Activated CD8-positive, alpha-beta T cell treated with anti-CD3 and anti-CD28 coated beads, Interleukin-2, amount 10 ng/mL, durations not matched to agents 7 days and 5 days (primary cell): Measurements from ENCODE around the gene TLE6. TPM values are rescaled to one million over a fixed set of nuclear protein-coding genes. Genes with fewer than 3 reads are reported as not detected.
"Not testable (repeated sequence)": the region's sequence is repeated elsewhere in the genome, so short reads cannot be mapped to it uniquely, and the experiment has no call there.

Experiments used
- ATAC-seq: fragments of 150-1000 bp; cut with Tn5 transposase; one replicate; pipeline ENCODE4 v1.10.0; 2021; ENCODE audit warnings: moderate library complexity
- CTCF ChIA-PET: fragments of 350-600 bp; sonication (Branson Sonifier 250); formaldehyde crosslinking; loops from one replicate; lab custom pipeline; 2021; ENCODE audit warnings: antibody characterized with exemption; lab: Charles Lee
- POLR2A ChIA-PET: fragments of 350-600 bp; sonication (Branson Sonifier 250); formaldehyde crosslinking; loops from one replicate; lab custom pipeline; 2021; ENCODE audit warnings: antibody characterized with exemption; lab: Charles Lee
- DNase-seq: peaks from one replicate; pipeline ENCODE4 v3.0.0-alpha.2; 2020
- H3K27ac Mint-ChIP-seq: one replicate; pipeline ENCODE4 v1.8.0; 2021; ENCODE audit warnings: mild to moderate bottlenecking, mixed read lengths
- H3K27me3 Mint-ChIP-seq: one replicate; pipeline ENCODE4 v1.8.0; 2021; ENCODE audit warnings: low read depth, mixed read lengths
- H3K36me3 Mint-ChIP-seq: one replicate; pipeline ENCODE4 v1.8.0; 2021; ENCODE audit warnings: low read depth, mixed read lengths
- H3K4me1 Mint-ChIP-seq: one replicate; pipeline ENCODE4 v1.8.0; 2021; ENCODE audit warnings: low read depth, mixed read lengths
- H3K4me3 Mint-ChIP-seq: one replicate; pipeline ENCODE4 v1.8.0; 2021; ENCODE audit warnings: mild to moderate bottlenecking, mixed read lengths
- H3K9me3 Mint-ChIP-seq: one replicate; pipeline ENCODE4 v1.8.0; 2022; ENCODE audit warnings: mixed read lengths; ENCODE audit not compliant: insufficient read depth
- total RNA-seq, 2 experiments: library from RNA; stranded (reverse); gene quantifications; one replicate each; pipeline ENCODE4 v1.2.3, GENCODE V29; 2021

TLE6 gene
- total RNA-seq, 2 experiments from 2014 or later, result 2.0 to 2.7 TPM

DNA sequence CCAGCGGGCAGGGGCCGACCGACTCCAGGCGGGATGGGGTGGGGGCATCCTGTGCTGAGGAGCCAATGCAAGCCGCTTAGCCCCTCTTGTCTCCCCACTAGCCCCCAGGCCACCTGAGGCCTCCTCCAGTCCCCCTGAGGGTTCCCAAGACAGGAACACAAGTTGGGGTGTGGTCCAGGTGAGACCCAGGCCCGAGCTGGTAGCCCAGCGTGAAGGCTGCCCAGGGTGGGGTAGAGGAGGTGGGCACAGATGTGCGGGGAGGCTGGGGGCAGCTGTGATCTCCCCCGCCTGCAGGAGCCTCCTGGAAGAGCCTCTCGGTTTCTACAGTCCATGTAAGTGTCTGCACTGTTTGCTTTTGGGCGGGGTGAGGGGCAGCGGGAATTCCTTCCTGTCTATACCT, 10.4 kb downstream of the TLE6 start:
- Mint-ChIP-seq H3K36me3 (no peaks in the 10 kb centered on the region), H3K27ac (no peak overlapping the region), H3K4me1 (peaks cover 3% of the 10 kb centered on the region), H3K9me3 (no peaks in the 10 kb centered on the region), H3K27me3 (peaks cover 14% of the 10 kb centered on the region), H3K4me3 (no peak overlapping the region)
- DNase-seq (no peak), ATAC-seq (no peak)
- POLR2A ChIA-PET, result no interaction called here
- CTCF ChIA-PET, result no interaction called here

DNA sequence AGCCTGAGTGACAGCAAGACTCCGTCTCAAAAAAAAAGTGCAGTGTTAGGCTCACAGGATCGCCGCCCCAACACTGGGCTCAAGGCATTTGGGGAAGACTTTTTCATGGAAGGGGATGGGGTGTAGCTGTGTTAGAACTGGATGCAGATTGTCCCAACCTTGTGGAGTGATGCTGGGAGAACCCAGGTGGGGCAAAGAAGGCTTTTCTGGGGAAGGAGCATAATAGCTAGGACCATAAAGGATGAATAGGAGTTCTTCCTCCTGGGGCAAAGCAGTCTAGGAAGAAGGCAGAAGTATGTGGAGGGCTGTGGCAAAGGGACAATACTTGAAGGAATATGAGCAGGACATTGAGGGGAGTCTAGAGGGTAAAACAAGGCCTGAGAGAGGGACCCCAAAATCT, 11.2 kb downstream of the TLE6 start:
- POLR2A ChIA-PET, result no interaction called here
- Mint-ChIP-seq H3K4me3 (no peak overlapping the region), H3K27me3 (peaks cover 7% of the 10 kb centered on the region), H3K9me3 (no peaks in the 10 kb centered on the region), H3K36me3 (no peaks in the 10 kb centered on the region), H3K27ac (no peak overlapping the region), H3K4me1 (no peaks in the 10 kb centered on the region)
- no peak for DNase-seq
- ATAC-seq, result no peak
- CTCF ChIA-PET, result no interaction called here

DNA sequence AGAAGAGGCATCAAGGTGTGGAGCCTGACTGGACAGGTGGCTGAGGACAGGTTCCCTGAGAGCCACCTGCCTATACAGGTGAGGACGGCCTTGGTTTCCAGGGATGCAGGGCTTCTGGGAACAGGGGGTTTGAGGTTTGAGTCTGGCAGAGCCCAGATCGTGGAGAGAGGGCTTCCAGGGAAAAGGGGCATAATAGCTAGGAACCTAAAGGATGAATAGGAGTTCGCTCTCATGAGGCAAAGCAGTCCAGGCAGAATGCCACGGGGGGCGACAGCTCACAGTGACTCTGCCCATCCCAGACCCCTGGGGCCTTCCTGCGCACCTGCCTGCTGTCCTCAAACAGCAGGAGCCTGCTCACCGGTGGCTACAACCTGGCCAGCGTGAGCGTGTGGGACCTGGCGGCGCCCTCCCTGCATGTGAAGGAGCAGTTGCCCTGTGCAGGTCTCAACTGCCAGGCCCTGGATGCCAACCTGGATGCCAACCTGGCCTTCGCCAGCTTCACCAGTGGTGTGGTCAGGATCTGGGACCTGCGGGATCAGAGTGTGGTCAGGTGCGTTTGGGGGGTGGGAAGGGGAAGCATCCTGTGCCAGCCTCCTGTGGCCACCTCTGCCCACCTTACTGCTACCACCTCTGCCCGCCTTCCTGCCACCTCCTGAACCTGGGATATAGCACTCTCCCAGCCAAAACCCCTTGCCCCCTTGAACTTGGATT, 12.0 kb downstream of the TLE6 start:
- ATAC-seq (no peak), DNase-seq (no peak)
- Mint-ChIP-seq H3K27ac (no peak overlapping the region), H3K36me3 (no peaks in the 10 kb centered on the region), H3K4me3 (no peak overlapping the region), H3K9me3 (no peaks in the 10 kb centered on the region), H3K27me3 (peaks cover 4% of the 10 kb centered on the region), H3K4me1 (no peaks in the 10 kb centered on the region)
- CTCF ChIA-PET, result no interaction called here
- POLR2A ChIA-PET, result no interaction called here

DNA sequence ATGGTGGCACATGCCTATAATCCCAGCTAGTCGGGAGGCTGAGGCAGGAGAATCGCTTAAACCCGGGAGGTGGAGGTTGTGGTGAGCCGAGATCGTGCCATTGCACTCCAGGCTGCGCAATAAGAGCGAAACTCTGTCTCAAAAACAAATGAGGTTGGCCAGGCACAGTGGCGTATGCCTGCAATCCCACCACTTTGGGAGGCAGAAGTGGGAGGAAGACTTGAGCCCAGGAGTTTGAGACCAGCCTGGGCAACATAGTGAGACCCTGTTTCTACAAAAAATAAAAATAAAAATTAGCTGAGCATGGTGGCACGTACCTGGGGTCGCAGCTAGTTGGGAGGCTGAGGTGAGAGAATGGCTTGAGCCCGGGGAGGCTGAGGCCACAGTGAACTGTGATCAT, 15.0 kb downstream of the TLE6 start:
- POLR2A ChIA-PET, result interaction anchor here (0.7 kb wide), 1 partner anchor 24 kb away, joined by 3 read pairs; no protein-coding TSS in a partner anchor
- CTCF ChIA-PET, H3K9me3 Mint-ChIP-seq: not testable (repeated sequence)

DNA sequence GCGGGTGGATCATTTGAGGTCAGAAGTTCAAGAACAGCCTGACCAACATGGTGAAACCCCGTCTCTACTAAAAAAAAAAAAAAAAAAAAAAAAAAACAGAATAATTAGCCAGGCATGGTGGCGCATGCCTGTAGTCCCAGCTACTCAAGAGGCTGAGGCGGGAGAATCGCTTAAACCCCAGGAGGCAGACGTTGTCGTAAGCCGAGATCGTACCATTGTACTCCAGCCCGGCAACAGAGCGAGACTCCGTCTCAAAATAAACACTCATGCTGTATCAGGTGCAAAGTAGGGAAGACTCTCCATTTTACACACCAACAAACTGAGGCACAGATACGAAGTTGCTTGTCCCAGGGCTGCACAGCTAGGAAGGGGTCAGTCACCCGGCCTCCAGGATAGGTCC, 15.6 kb downstream of the TLE6 start:
- H3K27me3 Mint-ChIP-seq, result peaks cover 2% of the 10 kb centered on the region
- H3K27ac Mint-ChIP-seq, result no peak overlapping the region
- H3K36me3 Mint-ChIP-seq, result no peaks in the 10 kb centered on the region
- no peak for DNase-seq
- no peaks in the 10 kb centered on the region for H3K4me1 Mint-ChIP-seq
- CTCF ChIA-PET, result no interaction called here
- no peak overlapping the region for H3K4me3 Mint-ChIP-seq
- H3K9me3 Mint-ChIP-seq, result no peaks in the 10 kb centered on the region
- POLR2A ChIA-PET, result no interaction called here
- ATAC-seq, result no peak

More for the DNA sequence above, 15.0 kb downstream of the TLE6 start:
- not testable (repeated sequence) for H3K36me3 Mint-ChIP-seq, H3K27me3 Mint-ChIP-seq, ATAC-seq, H3K27ac Mint-ChIP-seq, H3K4me1 Mint-ChIP-seq, DNase-seq, H3K4me3 Mint-ChIP-seq

DNA sequence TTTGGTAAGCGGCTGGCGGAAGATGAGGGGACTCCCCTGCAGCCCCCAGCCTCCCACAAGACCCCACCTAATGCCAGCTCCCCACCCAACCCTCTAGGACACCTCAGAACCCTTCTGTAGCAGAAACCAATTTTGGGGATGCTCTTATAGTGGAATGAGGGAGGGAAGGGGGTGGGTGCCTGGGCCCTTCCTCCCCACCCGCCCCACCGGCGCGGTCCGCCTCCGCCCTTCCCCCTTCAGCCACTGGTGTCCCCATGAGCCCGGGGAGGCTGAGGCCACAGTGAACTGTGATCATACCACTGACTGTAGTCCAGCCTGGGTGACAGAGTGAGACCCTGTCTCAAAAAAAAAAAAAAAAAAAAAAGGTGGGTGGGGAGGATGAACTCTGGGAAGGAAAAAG, 16.2 kb downstream of the TLE6 start:
- H3K27ac Mint-ChIP-seq, result no peak overlapping the region
- H3K36me3 Mint-ChIP-seq, result no peaks in the 10 kb centered on the region
- no peaks in the 10 kb centered on the region for H3K9me3 Mint-ChIP-seq
- ATAC-seq (no peak), DNase-seq (no peak)
- H3K27me3 Mint-ChIP-seq, result peaks cover 2% of the 10 kb centered on the region
- no peaks in the 10 kb centered on the region for H3K4me1 Mint-ChIP-seq
- CTCF ChIA-PET, result no interaction called here
- H3K4me3 Mint-ChIP-seq, result no peak overlapping the region
- POLR2A ChIA-PET, result no interaction called here

DNA sequence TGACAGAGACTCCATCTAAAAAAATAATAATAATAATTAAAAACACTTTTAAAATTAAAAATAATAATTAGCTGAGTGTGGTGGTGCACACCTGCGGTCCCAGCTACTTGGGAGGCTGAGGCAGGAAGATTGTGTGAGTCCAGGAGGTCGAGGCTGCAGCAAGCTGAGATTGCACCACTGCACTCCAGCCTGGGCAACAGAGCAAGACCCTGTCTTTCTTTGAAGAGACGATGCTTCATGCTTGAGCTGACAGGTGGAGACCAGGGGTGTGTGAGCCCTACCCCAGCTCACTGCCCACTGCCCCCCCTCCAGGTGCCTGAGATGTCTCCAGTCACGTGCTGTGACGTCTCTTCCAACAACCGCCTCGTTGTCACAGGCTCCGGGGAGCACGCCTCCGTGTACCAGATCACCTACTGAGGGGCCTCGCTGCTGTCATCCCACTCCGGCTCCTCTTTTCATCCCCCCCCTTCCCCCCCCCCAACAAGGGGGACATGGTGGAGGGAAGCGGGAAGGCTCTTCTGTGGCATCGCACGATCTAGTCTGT, 17.3 kb downstream of the TLE6 start:
- ChIA-PET CTCF (no interaction called here), POLR2A (no interaction called here)
- H3K27me3 Mint-ChIP-seq, result peaks cover 2% of the 10 kb centered on the region
- no peak overlapping the region for H3K27ac Mint-ChIP-seq
- ATAC-seq, result no peak
- no peaks in the 10 kb centered on the region for H3K4me1 Mint-ChIP-seq
- no peaks in the 10 kb centered on the region for H3K9me3 Mint-ChIP-seq
- H3K36me3 Mint-ChIP-seq, result no peaks in the 10 kb centered on the region
- H3K4me3 Mint-ChIP-seq, result no peak overlapping the region
- no peak for DNase-seq

DNA sequence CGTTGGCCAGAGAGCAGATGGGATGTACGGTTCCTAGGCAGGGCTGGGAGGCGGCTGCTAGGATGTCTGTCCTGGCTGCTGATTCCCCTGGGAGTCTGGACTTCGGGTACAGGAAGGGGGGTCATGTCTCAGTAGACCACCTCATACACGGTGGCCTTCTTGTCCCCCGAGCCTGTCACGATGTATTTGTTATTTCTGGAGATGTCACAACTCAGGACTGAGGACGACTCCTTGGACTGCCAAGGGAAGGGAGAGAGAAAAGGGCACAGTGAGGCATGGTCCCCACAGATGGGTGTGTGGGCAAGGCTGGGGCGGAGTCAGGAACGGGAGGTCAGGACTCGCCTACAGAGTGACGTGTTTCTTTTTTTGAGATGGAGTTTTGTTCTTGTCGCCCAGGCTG, 20.4 kb downstream of the TLE6 start:
- no peak overlapping the region for H3K27ac Mint-ChIP-seq
- DNase-seq (no peak), ATAC-seq (no peak)
- peaks cover 2% of the 10 kb centered on the region for H3K27me3 Mint-ChIP-seq
- H3K4me1 Mint-ChIP-seq, result no peaks in the 10 kb centered on the region
- no peaks in the 10 kb centered on the region for H3K36me3 Mint-ChIP-seq
- no peaks in the 10 kb centered on the region for H3K9me3 Mint-ChIP-seq
- POLR2A ChIA-PET, result no interaction called here
- CTCF ChIA-PET, result no interaction called here
- H3K4me3 Mint-ChIP-seq, result no peak overlapping the region

DNA sequence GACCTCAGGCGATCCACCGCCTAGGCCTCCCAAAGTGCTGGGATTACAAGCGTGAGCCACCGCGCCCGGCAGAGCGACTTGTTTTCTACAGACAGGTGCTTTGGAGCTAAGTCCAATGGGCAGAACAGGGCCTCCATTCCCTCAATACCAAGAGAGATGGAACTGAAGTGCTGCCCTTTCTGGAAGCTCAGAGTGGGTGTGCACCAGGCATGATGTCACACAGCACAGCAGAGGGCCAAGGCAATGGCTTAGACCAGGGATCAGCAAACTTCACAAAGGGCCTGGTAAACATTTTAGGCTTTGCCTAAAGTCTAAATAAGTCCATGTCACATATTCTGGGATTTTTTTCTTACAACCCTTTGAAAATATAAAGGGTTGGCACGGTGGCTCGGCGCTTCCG, 21.3 kb downstream of the TLE6 start:
- CTCF ChIA-PET, result no interaction called here
- Mint-ChIP-seq H3K9me3 (no peaks in the 10 kb centered on the region), H3K27ac (no peak overlapping the region), H3K27me3 (peaks cover 2% of the 10 kb centered on the region), H3K36me3 (no peaks in the 10 kb centered on the region), H3K4me3 (no peak overlapping the region), H3K4me1 (no peaks in the 10 kb centered on the region)
- POLR2A ChIA-PET, result no interaction called here
- DNase-seq, result no peak
- ATAC-seq, result no peak

DNA sequence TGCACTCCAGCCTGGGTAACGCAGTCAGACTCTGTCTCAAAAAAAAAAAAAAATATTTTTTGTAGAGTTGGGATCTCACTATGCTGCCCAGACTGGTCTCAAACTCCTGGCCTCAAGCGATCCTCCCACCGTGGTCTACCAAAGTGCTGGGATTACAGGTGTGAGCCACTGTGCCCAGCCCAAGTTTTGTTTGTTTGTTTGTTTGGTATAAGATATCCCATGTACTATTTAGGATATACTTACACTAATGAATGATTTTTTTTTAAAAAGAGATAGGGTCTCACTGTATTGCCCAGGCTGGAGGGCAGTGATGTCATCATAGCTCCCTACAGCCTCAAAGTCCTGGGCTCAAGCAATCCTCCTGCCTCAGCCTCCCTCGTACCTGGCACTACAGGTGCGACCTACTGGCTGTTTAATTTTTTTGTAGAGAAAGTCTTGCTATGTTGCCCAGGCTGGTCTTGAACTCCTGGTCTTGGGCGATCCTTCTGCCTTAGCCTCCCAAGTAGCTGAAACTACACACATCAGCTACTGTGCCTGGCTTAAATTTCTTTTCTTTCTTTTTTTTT, 24.0 kb downstream of the TLE6 start:
- Mint-ChIP-seq H3K4me1 (no peaks in the 10 kb centered on the region), H3K36me3 (no peaks in the 10 kb centered on the region), H3K9me3 (no peaks in the 10 kb centered on the region), H3K4me3 (no peak overlapping the region), H3K27me3 (no peaks in the 10 kb centered on the region), H3K27ac (no peak overlapping the region)
- ATAC-seq (no peak), DNase-seq (no peak)
- ChIA-PET CTCF (no interaction called here), POLR2A (no interaction called here)

DNA sequence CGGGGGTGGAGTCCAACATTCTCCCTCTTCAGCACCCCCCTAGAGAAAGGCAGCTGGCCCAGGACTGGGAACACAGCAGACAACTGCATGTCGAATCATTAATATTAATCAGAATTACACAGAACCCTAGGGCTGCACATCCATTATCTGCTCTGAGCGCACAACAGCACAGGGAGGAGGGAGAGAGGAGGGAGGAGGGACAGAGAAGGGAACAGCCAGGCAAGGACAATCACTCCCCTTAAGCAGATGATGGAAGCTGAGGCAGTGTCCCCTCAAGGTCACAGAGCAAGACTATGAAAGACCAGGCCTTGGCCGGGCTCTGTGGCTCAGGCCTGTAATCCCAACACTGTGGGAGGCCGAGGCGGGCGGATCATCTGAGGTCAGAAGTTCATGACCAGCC, 25.7 kb downstream of the TLE6 start:
- Mint-ChIP-seq H3K4me3 (no peak overlapping the region), H3K27ac (no peak overlapping the region), H3K9me3 (no peaks in the 10 kb centered on the region), H3K36me3 (no peaks in the 10 kb centered on the region), H3K4me1 (no peaks in the 10 kb centered on the region), H3K27me3 (no peaks in the 10 kb centered on the region)
- ATAC-seq (no peak), DNase-seq (no peak)
- ChIA-PET CTCF (no interaction called here), POLR2A (interaction anchor here (0.6 kb wide), 1 partner anchor 36 kb away, joined by 4 read pairs; no protein-coding TSS in a partner anchor)

DNA sequence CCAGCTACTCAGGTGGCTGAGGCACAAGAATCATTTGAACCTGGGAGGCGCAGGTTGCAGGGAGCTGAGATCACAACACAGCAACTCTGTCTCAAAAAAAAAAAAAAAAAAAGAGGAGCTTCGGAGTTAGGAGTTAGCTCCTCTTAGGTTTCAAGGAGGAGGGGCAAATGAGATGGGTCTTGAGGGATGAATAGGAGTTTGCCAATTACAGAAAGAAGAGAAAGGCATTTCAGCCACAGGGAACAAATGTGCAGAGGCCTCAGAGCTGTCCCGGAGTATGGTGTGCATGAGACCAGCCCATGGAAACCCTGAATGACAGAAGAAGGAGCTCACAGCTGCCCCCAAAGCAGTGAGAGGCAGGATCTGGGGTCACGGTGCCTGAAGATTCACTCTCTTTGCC, 27.2 kb downstream of the TLE6 start:
- H3K4me3 Mint-ChIP-seq, result no peak overlapping the region
- H3K9me3 Mint-ChIP-seq, result no peaks in the 10 kb centered on the region
- H3K36me3 Mint-ChIP-seq, result no peaks in the 10 kb centered on the region
- DNase-seq (no peak), ATAC-seq (no peak)
- H3K27ac Mint-ChIP-seq, result no peak overlapping the region
- no peaks in the 10 kb centered on the region for H3K27me3 Mint-ChIP-seq
- ChIA-PET POLR2A (interaction anchor here (0.8 kb wide), 1 partner anchor 48 kb away, joined by 3 read pairs; no protein-coding TSS in a partner anchor), CTCF (interaction anchor here (1.3 to 1.6 kb wide), 3 partner anchors 99 to 246 kb away, joined by 3 to 5 read pairs (median 4); no protein-coding TSS in a partner anchor)
- no peaks in the 10 kb centered on the region for H3K4me1 Mint-ChIP-seq
